Activated T-helper 1 cell treated with Interleukin-2 at 50 U/mL for 16 hours (primary cell): ENCODE data around the gene KRT75.
"Not testable (repeated sequence)": the region's sequence is repeated elsewhere in the genome, so short reads cannot be mapped to it uniquely, and the experiment has no call there.

Experiments used
- DNase-seq: peaks from one replicate; pipeline ENCODE4 v3.0.0-alpha.2; 2020; ENCODE audit warnings: low read depth

The KRT75 gene

DNA sequence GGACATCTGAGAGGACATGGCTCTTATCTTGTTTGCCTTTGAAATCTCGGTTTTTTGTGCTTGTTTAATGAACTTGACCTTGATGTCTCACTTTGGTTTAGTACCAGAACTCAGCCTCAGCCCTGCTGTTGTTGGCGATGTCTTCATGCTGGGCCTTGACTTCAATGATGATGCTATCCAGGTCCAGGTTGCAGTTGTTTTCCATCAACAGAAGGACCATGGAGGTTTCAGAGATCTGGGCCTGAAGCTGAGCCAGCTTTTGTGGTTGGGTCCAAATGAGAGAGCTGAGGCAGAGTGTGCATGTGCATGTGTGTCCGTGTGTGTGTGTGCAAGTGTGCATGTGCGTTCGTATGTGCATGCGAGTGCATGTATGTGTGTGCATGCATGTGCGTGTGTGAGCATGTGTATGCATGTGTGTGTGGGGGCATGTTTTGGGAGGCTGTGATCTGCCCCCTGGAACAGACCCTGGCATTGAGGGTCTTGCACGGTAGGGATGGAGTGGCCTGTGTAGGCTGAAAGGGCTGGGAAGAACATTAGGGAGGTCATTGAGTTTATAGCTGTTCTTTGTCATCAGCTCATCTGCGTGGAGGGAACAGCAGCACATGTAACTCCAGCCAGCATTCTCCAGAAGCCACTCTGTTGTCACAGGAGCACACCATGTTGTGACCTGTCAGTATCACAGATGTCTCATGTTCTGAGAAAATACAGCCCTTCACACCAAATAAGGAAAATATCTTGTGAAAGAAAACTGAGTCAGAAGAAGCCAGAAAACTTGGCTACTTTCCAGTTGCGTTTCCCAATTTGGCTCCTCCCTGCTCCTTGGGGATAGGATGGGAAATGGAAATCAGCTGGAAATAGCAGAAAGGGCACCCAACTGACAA is 18.1 kb downstream of the KRT75 start:
- no peak for DNase-seq

DNA sequence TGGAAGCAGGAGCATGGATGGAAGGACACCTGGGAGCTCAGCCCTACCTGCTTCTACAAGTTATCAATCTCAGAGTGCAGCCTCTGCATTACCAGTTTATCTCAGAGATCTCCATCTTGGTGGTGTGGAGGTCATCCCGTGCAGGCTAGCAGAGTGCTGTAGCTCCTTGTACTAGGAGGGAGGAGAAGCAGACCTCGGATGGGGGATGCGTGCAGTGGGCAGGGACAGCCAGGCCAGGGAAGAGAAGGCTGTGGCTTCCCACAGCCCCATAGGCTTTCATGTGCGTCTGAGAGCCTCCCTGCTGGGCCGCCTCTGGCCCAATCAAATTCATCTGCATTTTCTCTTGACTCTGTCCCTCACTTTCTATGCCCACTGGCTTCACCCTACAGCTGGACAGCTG is 19.2 kb downstream of the KRT75 start:
- DNase-seq: no peak

DNA sequence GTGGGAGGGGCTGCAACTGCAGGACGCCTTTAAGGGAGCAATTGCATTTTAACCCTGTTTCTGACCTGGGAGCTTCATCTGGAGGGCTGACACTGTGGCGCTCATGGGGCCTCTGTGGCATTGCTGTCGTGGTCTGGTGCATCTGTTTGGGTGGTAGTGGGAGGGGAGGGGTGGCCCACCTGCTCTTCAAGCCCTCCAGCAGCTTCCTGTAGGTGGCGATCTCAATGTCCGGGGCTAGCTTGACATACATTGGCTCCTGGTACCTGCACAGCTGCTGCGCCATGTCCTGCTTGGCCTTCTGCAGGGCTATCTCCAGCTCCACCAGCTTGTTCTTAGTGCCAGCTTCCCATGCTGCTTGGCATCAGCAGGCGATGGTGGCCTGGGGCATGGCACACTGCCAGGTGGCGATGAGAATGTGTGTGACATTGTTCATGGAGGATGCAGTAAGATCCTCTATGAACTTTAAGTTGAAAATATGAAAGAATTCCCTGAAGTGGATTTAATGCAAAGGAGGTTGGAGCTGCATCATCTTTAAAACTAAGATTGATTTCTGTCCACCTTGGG is 20.3 kb downstream of the KRT75 start:
- no peak for DNase-seq

DNA sequence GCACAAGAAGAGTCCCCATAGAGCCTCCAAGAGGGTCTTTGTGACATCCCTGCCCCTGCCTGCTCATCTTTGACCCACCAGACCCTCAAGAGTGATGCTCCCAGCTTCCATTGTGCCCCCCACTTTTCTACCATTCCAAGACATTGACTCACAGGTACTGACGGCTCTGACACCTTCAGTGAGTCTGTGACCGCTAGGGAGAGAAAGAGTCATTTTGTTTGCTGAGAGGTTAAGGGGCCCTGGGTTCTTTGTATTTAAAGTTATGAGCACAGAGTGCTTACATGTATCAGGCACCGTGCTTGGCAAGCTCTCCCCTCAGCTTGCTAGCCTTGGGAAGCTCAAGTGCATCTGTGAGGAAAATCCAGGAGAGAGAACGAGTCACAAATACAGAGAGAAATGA is 21.0 kb downstream of the KRT75 start:
- no peak for DNase-seq

DNA sequence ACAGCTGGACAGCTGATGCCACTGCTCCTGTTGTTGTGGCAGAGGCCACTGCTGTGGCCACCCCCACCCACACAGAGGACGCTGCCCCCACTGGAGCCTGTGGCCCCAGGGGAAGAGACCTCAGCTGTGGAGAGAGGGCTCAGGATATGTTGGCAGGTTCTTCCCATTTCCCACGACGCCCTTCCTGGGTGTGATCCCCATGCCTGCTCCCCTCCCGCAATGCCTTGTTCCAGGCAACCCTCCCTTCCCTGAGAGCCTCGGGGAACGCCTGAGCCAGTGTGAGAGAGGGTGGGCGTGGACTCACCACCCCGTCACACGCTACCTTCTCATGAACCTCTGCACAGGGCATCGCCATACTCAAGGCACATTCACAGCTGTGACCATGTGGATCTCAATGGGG is 22.4 kb downstream of the KRT75 start:
- no peak for DNase-seq

DNA sequence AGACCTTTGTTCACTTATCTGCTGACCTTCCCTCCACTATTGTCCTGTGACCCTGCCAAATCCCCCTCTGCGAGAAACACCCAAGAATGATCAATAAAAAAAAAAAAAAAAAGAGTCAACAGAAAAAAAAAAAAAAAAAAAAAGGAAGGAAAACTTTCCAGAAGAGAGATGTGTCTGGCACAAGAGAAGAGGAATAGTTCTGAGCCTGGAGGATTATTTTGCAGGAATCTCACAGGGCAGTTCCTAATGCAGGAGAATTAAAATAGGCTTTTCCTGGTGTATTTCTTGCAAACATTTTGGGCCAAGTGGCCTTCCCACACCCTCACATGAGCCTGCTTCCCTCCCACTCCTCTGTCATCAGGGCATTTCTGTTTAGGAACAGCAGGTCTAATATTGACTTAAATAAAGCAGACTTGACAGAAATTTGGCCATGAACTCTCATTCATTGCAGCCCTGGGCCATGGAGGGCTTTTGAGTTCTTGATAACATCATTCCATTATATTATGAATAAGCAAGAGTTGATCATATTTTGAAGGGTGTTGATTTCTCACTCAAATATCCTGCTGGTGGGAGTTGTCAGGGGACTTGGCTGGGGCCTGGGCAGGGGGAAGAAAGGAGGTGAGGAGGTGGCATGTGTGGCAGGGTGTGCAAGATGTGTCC is 23.5 kb downstream of the KRT75 start:
- not testable (repeated sequence) for DNase-seq

DNA sequence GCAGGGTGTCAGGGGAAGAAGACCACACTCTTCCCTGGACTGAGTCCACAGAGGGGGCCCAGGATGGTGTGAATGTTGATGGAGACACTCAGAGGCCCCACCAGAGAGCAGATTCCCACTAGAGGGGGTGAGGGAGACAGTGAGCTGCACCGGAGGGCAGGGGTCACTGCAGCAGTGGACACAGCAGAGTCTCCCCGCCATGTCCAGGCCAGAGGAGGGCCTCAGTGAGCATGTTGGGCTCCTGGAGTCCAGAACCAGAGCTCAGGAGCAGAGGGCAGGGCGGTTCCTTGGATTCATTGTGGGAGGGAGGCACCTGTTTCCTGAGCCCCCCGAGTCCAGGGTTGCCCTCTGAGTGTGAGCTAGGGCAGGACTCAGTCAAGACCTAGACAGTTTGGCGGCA is 26.3 kb downstream of the KRT75 start:
- DNase-seq: no peak

DNA sequence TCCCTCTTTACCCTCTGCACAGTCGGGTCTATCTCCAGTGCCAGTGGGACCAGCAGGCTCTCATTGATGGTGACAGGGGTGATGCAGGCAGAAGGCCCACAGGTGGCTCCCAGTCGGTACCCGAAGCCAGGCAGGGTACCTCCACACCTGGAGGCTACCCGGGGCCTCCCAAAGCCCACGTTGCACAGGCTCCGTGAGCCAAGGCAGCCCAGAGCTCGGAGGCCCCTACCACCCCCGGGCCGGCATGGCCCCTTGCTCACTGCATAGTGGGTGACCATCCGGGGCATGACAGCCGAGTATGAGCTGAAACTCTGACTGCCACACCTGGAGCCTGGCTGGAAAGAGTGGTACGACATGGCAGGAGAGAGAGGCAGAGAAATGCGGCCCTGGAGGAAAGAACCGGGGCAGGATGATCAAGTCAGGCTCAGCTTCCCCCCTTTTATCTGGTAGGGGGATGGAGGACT is 28.2 kb downstream of the KRT75 start, which contains the start of gene KRT82:
Gene KRT82, minus strand, starts transcription at position 414 of the 464 bp plus-strand sequence. Its CDS starts 58 bp downstream, at position 356.
- no peak for DNase-seq

DNA sequence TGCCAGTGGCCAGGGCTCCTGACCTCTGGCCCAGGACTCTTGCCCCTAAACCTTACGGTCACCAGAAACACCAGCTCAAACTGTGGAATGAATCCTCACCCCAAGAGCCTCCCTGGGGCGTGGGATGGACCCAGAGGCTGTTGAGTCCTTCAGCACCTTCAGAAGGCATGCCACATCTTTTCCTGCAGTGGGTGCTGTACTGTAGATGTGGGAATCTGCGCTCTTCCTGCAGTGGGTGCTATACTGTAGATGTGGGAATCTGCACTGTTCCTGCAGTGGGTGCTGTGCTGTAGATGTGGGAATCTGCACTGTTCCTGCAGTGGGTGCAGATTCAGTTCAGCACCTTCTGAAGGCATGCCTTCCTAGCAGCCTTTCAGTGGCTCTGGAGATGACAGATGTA is 29.2 kb downstream of the KRT75 start:
- no peak for DNase-seq

DNA sequence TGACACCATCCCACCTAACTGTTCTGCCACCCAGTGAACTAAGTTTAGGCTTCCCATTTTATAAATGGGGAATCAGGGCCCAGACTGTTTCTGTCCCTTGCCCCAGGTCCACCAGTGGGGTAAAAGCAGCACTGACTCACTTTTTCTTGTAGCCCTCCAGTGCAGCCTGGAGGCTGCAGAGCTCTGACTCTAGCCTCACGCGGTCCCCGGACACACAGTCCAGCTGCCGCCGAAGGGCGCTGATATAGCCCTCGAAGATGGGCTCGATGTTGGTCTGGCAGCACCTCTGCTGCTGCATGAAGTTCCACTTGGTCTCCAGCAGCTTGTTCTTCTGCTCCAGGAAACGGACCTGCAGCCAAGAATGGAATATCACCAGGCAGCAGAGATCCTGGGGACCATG is 30.6 kb downstream of the KRT75 start:
- DNase-seq: no peak

DNA sequence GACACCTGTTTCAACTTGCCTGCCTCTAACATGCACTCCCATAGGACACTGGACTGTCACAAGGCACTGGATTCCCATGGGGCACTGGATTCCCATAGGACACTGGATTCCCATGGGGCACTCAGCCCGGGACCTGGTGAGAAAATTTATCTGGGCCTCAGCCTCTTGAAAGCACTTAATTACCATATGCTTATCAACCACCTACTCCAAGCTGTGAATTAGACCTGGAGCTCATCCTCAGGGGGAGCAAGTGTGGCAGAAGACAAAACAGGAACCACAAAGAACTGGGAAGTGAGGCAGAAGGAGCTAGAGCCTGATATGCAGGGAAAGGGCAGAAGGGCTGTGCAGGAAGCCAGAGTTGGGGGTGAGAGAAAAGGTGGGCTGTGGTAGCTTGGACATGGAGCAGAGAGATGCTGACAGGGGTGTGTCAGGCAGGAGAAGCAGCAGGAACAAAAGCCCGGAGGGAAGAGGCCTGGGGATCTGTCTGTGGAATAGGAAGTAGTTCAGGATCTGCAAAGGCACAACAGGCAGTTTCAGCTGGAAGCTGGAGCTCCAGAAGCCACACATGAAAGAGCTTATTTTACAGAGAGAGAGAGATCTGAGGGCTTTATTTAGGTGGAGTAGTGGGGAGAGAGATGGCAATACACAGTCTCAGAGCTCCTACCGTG is 31.2 kb downstream of the KRT75 start:
- no peak for DNase-seq

DNA sequence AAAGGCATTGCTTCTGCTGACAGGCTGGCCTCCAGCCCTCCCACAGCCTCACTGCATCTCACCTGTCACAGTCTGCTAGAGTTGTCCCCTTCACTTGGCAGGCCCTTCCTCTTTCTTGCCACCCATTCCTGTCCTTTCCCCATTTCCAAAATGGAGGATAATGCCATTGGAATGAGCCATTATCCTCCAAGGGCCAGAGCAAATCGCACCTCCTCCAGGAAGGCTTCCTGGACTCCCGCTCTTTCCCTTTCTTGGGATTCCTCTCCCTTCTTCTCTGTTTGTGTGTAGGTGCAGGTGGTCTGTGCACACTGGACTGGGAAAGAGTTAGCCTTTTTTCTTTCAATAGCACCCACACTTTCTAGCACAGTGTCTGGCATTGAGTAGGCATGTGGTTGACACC is 31.8 kb downstream of the KRT75 start:
- DNase-seq: no peak

DNA sequence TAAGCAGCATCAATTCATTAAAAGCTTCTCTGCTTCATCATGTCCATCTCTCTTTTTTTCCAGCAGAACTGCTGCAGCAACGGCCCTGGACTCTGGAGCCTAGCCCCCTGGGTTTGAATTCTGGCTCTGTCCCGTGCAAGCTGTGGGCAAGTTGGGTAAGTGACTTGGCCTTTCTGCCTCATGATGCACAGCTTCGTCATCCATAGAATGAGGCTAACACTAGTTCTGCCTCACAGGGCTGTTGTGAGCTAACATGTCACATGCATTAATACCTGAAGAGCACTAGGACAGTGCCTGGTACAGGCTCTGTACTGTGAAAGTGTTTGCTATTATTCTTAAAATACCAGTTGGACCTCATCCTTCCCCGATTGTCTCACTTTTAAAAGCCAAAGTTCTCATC is 32.2 kb downstream of the KRT75 start:
- DNase-seq: no peak

DNA sequence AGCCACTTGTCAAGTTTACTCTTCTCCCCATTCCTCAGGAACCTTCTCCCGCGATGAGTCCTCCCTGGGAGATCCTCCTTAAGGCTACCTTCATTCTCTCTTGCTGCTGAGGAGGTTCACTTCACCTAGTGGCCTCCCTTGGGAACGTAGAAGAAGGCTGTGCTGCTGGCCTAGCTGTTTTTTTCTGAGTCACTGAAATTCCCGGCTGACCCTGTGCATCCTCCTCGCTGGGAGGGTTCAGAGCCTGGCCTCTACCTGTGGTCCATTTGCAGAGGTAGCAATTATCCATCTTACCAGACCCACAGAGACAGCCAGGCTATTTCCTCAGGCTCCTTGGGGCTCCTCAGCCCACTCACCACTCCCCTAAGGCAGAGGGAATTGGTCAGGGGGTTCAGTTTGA is 32.6 kb downstream of the KRT75 start:
- no peak for DNase-seq

DNA sequence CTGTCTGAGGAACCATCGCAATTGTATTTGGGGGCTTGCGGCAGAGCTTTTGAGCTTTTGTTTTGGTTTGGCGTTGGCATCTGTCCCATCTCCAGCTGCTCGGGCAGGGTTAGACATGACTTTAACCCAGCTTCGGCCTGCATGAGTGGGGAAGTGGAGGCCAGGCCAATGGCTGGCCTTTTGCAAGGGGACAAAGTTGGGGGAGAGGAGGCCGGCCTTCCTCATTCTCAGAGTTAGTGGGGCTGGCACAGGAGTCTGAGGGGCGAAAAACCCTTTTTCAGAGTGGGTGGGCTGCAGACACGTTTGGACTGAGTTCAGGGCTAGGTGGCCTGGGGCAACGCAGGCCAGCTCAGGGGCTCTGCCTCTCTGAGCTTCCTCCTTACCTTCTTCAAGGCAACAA is 33.3 kb downstream of the KRT75 start:
- no peak for DNase-seq

DNA sequence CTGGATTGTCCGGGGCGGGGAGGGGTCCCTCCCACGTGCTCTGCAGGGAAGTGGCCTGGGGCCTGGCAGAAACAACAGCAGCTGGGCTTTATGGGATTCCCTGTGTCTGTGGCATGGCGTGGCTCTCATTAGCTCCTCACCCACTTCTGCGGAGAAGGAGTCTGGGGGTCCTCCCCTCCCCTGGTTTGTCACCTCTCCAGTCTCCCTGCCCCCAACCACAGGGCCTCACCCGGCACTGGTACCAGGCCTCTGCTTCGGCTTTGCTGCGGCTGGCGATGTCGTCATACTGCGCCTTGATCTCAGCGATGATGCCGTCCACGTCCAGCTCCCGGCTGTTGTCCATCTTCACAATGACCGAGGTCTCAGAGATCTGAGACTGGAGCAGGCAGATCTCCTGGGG is 34.4 kb downstream of the KRT75 start:
- DNase-seq: no peak

DNA sequence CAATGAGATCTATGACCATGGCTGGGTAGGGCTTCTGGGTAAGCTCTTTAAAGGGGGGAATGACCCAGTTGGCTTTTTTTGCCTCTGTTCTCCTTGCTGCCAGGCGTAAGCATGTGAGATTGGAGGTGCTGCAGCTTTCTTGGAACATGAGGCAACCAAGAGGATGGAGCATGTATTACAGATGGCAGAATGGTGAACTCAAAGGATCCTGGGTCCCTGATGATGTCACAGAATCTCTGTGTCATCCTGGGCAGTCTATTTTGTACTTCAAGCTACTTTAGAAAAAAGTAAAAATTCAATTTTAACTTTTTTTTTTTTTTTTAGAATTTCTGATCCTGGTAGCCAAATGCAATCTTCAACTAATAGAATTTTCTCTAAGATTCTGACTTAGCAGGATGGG is 36.0 kb downstream of the KRT75 start:
- no peak for DNase-seq

DNA sequence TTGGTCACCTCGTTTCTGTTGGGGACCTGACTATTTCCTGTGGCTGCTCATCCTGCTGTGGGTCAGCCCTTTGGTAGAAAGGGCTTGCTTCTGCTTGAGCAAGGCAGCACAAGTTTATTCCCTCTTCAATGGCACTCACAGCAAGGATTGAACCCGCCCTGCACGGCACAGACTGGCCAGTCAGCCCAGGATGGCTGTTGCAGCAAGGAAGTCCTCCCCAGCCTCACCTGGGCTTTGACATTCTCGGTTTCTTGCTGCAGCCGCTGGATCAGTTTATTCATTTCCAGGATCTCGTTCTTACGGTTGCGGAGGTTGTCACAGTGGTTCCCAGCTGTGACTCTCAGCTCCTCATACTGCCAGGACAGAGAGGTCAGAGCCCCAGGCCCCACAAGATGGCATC is 37.5 kb downstream of the KRT75 start:
- DNase-seq: no peak

DNA sequence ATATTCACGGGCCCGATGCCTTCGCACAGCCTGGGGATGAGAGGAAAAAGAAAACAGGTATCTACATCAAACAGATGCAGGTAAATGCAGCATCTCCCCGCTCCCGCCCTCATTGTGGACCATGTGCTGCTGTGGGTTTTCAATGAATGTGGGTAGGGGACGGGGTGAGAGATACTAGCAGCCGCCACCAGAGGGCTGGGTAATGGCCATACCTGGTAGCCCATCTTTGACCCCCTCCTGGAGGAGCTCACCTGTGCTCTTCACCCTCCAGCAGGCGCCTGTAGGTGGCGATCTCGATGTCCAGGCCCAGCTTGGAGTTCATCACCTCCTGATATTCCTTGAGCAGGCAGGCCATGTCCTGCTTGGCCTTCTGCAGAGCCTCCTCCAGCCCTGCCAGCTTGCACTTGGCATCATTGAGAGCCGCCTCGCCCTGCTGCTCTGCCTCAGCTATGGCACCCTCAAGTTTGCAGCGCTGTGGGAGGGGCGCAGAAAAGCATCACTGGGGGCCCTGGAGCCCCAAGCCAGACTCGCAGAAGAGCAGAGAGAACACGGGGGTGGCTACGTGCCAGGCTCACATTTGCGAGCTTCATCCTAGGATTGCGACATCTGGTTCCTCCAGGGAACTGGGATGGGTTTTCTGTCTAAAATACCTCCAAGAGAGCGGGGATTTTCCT is 38.3 kb downstream of the KRT75 start:
- DNase-seq: no peak

DNA sequence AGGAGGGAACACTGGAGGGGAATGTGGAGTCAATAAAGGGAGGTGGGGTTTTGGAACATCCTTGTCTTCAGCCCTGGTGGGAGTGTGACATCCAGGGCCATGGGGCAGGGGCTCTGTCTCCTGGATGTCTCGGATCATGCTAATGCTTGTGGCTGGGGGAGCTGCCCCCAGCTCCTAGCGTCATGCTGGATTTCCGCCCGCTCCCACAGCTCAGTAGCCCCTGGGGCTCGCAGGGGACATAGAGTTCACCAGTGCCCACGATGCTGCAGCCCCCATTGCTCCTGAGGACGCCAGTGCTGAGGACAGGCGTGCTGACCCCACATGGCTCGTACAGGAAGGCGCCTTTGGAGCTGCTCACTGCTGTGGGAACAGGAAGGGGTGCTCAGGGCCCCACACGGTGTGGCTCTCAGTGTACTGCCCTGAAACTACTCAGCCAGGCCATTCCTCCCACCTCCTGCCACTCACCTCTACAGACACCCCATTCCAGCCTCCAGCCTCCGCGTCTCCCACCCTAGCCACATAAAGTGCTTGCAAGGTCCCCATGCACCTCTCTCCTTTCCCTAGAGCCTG is 39.2 kb downstream of the KRT75 start:
- no peak for DNase-seq

DNA sequence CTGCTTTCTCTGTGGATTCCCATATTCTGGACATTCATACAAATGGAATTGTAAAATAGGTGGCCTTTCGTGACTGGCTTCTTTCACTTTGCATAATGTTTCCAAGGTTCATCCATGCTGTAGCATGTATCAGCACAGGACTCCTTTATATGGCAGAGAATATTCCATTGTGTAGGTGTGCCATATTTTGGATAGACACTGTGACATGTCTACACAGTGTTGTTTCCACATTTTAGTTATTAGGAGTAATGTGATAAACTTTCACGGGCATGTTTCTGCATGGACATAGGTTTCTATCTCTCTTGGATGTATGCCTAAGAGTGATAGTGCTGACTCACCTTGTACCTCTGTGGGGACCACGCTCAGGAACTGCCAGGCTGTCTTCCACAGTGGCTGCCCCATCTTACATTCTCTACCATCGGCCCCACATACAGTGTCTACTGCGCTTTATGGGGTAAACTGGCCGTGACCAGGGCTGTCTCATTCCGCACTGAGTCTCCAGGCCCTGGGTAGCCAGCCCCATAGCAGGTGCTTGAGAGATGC is 41.6 kb downstream of the KRT75 start:
- no peak for DNase-seq
